ENCODE results near the gene GTF3A.

The GTF3A gene

GRCh38 chr13:27405546-27406134 is 18.8 kb upstream of the GTF3A start:
- DNase-seq = no peak

DNA sequence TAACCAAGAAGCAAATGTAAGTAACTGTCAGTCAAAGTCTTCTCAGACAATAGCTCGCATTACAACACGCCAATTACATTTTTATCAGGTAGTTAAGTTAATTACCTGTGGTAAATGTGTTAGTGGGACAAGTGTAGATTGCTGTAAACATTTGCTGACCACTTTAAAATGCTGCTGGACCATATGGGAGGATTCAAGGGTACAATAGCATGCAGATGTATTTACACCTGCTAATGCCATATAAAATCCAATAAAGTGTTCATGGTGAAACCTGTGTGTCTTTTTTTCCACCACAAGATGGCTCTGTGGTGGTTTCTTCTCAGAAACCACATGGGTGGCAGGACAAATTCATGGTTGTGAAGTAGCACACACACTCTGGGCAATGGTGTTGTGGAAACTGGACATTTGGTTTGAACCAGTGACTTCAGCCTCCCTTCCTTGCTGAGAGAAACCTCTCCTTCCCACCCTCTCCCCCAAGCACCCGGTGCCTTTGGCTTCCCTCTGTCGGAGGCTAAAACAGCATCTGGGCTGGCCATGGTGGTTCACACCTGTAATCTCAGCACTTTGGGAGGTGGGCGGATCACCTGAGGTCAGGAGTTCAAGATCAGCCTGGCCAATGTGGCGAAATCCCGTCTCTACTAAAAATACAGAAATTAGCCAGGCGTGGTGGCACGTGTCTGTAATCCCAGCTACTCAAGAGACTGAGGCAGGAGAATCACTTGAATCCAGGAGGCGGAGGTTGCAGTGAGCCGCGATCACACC is 18.1 kb upstream of the GTF3A start:
- no peak for DNase-seq

GRCh38 chr13:27408074-27408473 is 16.3 kb upstream of the GTF3A start:
- DNase-seq = no peak

GRCh38 chr13:27409013-27409412 is 15.4 kb upstream of the GTF3A start:
- no peak for DNase-seq

GRCh38 chr13:27411341-27411740 is 13.1 kb upstream of the GTF3A start:
- DNase-seq = no peak

- DNase-seq = no peak
These were observed 9.3 kb upstream of the GTF3A start for GRCh38 chr13:27415116-27415515.

DNA sequence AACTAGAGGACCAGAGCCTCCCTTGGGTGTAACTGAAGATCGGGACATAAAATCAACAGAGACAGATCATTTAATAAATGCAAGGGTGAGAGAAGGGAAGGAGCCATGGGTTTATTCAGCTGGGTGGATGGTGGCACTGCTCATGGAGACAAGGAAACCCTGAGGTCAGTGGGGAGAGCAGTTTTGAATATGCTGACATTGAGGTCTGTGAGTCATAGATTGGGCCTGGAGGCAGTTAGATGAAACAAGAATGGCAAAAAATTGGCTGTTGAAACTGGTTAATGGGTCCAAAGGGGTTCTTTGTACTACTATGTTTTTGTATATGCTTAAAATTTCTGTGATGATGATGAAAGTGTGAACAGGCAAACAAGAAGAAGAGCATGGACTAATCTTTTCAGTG is 5.1 kb upstream of the GTF3A start:
- DNase-seq = no peak

DNA sequence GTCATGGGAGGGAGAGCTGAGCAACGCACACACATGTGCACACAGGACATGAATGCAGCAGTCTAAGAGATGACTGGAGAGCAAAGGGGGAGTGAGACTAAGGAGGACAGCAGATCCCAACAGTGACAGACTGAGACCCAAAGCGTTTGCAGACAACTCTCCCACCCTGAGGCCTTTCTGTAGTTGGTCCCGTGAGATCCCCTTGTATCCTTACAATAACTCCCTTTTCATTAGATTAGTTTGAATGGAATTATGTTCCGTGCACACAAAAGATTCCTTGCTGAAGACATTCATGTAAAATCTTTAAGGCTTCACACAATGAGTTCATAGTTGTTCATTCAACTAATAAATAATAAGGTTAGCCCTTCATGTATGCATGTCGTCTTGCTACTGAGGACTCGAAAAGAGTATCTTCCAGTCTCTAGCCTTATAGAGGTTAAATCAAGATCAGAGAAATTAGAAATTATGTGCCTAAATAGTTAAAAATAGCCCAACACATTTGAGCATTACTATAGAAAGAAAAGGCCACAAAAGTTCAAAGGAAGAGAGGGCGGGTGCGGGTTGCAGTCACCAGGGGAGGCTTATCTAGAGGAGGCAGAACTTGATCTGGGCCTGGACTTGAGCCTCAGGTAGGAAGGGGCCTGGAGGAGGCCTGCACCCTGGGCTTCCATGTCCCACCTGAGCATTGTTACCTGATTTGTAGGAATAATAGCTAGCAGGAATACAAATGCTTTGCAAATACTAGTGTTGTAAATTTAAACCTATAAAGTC is 3.1 kb upstream of the GTF3A start:
- DNase-seq = no peak

DNA sequence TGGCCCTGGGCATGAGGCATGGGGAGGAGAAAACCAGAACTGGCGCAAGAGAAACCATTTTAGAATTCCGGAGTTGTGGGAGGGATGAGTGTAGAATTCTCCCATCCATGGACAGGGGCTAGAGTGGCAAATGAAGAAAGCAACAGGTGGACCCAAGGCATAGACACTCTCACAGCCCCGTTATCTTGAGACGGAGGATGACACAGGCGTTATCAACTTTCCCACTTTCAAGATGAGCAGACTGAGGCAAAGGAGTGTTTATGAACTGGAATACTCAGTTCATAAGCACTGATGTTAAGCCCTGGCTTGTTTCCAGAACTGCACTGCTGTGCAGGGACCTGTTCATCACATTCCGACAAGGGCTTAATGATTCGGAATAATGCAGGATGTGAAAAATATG is 1.1 kb upstream of the GTF3A start:
- DNase-seq = no peak

DNA sequence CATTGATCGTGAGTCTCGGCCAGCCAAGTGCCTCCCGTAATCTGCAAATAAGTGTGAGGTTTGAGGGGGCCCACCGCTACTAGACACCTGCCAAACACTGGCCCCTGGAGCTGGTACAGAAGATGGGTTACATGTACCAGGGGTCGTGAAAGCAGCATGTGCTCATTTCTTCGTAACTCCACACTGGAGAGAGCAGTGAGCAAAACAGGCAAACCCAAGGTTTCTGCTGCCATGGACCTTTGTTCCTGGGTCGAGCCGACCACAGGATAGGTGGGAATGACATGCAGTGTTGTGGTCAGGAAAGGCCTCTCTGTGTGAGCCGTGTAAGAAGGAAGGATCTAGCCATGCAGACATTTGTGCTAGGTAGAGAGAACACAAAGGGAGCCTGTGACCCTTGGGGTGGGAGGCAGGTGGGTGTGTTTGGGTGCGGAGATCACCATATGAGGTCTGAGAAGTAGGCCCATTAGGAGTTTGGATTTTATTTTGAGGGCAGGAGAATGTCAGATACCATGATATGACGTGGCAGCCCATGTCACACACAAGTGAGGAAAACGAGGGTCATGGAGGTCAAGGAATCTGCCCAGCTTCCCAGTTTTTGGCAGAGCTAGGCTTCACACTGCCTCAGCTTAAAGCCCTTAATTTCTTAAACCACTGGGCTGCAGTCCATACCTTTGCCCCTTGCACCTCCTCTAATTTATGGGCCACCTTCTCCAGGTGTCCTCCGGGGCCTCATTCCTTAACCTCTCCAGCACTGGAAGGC is 919 bp downstream of the GTF3A start:
- DNase-seq = no peak

GRCh38 chr13:27425918-27426630 is 1.7 kb downstream of the GTF3A start:
- peak; percentile 60 for DNase-seq

GRCh38 chr13:27427641-27428040 is 3.2 kb downstream of the GTF3A start:
- DNase-seq = no peak

GRCh38 chr13:27428160-27428559 is 3.7 kb downstream of the GTF3A start:
- no peak for DNase-seq

DNA sequence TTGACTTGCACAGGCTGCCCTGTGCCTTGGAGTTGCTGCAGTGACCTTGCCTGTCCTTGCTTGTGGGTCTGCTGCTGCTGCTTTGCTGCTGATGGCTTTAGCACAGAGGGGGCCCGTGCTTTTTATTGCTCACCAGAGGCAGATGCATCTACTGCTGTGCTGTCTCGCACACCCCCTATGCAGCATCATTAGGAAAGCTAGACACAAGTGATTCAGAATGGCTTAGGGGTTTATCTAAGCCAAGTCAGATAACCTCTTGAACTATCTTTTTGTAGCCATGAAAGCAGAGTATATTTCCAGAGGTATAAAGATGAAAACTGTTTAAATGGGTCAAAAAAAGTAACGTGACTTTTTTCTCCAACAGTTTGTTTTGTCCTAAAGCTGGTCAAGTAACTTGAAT is 7.8 kb downstream of the GTF3A start:
- no peak for DNase-seq

DNA sequence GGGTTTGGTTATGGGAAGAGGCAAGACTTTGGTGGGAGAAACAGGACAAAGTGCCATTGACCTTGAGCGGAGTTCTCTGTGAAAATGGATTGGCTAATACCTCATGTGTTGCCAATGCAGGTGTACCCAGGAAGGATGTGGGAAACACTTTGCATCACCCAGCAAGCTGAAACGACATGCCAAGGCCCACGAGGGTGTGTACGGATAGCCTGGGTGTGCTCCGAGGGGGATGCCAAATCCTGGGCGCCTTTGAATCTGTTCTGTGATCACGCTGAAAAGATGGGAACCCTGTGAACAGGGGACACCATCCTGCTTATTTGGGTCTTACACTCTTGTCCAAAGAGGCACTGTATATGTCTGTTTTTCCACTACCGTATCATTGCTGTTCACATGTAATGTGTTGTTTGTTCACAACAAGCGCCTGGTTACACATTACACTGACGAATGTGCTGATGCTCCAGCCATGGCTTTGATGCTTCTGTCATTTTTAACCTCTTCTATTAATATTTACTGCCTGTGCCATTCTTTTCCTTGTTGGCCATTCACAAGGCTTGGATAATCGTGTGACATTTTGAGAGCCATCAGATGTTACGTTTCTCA is 8.3 kb downstream of the GTF3A start:
- no peak for DNase-seq

- no peak for DNase-seq
These were observed 12.7 kb downstream of the GTF3A start for GRCh38 chr13:27437126-27437525.

- no peak for DNase-seq
These were observed 16.0 kb downstream of the GTF3A start for GRCh38 chr13:27440408-27440807.

GRCh38 chr13:27442071-27442647 is 17.7 kb downstream of the GTF3A start:
- peak; percentile 30 for DNase-seq

DNA sequence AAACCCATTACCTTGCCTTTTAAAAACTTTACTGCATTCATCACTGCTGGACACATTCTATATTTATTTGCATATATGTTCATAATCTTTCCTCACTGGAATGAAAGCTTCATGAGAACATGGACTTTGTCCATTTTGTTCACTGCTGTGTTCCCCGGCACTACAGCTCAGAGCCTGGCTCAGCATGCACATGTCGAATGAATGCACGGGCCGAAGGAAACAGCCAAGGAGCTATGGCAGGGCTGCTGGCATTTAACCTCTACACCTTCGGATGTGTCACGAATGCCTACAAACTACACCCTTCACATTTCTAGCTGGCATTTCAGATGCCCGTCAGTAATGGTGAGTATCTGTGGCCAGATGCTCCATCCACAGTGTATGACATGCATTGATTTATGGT is 18.4 kb downstream of the GTF3A start:
- DNase-seq = no peak

DNA sequence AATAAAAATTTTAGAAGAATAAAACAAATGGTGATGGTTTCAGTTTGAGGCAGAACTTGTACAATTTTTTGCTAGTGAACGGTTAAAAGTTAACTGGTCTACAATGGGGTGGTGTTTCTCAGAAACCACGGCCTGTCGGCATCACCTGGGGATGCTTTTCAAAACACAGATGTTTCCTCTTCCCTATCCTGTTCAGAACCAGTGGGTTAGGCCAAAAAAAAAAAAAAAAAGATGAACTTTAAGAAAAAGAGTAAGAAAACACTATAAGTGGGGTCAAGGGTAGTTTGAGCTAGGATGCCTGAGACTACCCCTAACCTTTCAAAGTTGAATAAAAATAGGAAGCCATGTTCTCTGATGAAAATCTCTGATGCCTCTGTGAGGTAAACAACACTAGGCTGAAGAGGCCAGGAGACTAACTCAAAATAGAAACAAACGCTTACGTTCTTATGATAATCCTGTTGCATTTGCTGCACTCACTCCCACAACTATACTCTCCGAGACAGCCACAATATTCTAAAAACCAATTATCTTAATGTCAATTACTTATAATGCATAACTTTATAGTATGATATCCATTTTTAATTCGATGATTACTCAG is 22.7 kb downstream of the GTF3A start:
- no peak for DNase-seq

- DNase-seq = no peak
These were observed 23.9 kb downstream of the GTF3A start for GRCh38 chr13:27448308-27448707.

Data from stimulated activated CD4-positive, alpha-beta T cell treated with anti-CD3 and anti-CD28 coated beads, Interleukin-4, amount 100 ng/mL, for 1 hour (primary cell).